Measurements from ENCODE around the gene NELFA. TPM values are rescaled to one million over a fixed set of nuclear protein-coding genes. Genes with fewer than 3 reads are reported as not detected.

Gene NELFA
- total RNA-seq, 1 experiment from 2014 or later: 56.1 TPM

DNA sequence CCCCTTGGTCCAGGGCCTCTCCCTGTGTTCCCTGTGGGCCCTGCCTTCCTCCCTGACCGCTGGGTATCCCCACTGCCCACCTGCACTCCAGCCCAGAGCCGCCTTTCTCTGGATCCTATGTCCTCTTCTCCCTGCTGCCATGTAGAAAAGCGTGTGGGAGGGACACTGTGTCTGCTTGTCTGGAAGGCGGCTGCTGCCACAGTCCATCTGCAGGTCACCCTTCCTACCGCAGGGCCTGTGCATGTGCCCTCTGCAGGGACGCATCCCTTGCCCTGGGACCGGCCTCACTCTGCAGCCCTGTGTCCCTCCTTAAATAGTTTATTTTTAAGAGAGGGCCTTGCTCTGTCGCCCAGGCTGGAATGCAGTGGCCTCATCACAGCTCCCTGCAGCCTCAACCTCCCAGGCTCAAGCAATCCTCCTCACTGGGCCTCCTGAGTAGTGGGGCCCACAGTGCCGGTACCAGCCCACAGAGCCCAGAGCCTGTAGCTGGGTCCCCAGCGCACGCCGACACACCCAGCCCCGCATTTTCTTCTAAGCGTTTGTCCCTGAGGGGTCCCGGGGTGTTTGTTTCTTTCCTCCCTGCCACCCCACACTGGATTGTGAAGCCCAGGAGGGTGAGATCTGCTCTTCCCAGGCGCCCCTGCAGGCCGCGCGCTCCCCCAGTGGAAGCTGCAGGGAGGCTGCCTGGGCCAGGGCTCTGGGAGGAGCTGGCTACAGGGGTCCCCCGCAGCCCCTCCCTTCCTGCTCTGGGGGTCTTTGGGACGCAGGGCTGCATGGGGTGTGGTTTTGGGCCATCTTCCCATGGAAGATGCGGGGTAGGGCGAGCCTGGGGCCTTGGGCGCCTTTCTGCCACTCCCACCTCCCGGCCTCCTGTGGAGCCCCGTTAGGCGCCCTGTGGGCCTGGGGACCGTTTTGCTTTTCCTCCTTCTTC lies 37.5 kb upstream of the NELFA start:
- Histone ChIP-seq H3K4me3 (replicated peaks in 1 of 2; ENCODE audit: low read depth in 1 of 2, low read length in 2 of 2) (no peak overlapping the region), H3K27ac (ENCODE audit: low read depth, low read length) (0 out of 2 replicates have a peak overlapping the region, but pooled peaks have one; percentile 17), H3K9me3 (ENCODE audit: control insufficient read depth in 1 of 2, insufficient read depth in 1 of 2, low read depth in 1 of 2, low read length in 2 of 2) (no peaks in the 10 kb centered on the region; a peak in 1 of 4 replicates), H3K9me2 (ENCODE audit: insufficient read depth) (no peaks in the 10 kb centered on the region), H3K9ac (ENCODE audit: low read length) (no peak overlapping the region), H3K4me2 (ENCODE audit: low read length) (peak overlapping the region; percentile 21), H4K20me1 (ENCODE audit: insufficient read depth) (no peaks in the 10 kb centered on the region), H2AFZ (ENCODE audit: low read depth, low read length, poor library complexity, severe bottlenecking) (no peak overlapping the region), H3K79me2 (ENCODE audit: insufficient read depth, low read length) (peaks cover 7% of the 10 kb centered on the region; the same call in 1 of the 2 replicates), H3K36me3 (ENCODE audit: control insufficient read depth in 1 of 2, insufficient read depth in 2 of 2, low read length in 2 of 2) (peaks cover 0 to 5% of the 10 kb centered on the region in 2 experiments; a peak in 2 of 4 replicates), H3K4me1 (ENCODE audit: control insufficient read depth in 1 of 2, insufficient read depth in 2 of 2, low read length in 2 of 2) (peaks cover 7 to 36% of the 10 kb centered on the region in 2 experiments; a peak in 3 of 4 replicates), H3K27me3 (ENCODE audit: insufficient read depth, low read length) (no peaks in the 10 kb centered on the region)
- ChIA-PET CTCF (no interaction called here), RAD21 (ENCODE audit: low non-redundant PET in 1 of 2, low total read pairs in 2 of 2, uncharacterized antibody in 2 of 2, unreplicated experiment in 2 of 2) (no interaction called here), POLR2A (interaction anchor here (1.0 kb wide), 1 partner anchor 116 kb away, joined by 3 read pairs; no protein-coding TSS in a partner anchor)
- ATAC-seq (no peak), DNase-seq (ENCODE audit: low read depth, low spot score) (no peak)
- BruUV-seq (replicated peaks): no TSS peak
- TF ChIP-seq EZH2phosphoT487 (IDR thresholded peaks at IDR 0.05; ENCODE audit: borderline replicate concordance) (no peak), SRF (IDR thresholded peaks at IDR 0.05; ENCODE audit: low read depth) (no peak), EGR1 (IDR thresholded peaks at IDR 0.05; ENCODE audit: low read depth) (no peak), CEBPB (IDR thresholded peaks at IDR 0.05; ENCODE audit: low read depth) (no peak), FOSL1 (IDR thresholded peaks at IDR 0.05; ENCODE audit: low read depth) (no peak), SP1 (IDR thresholded peaks at IDR 0.05; ENCODE audit: low read depth) (no peak), EZH2 (IDR thresholded peaks at IDR 0.05) (no peak), ZFX (IDR thresholded peaks at IDR 0.05) (no peak), JUND (IDR thresholded peaks at IDR 0.05) (no peak), POLR2A (IDR thresholded peaks at IDR 0.05; ENCODE audit: borderline replicate concordance, extremely low read depth, insufficient read depth, insufficient read length) (no peak), CBX3 (IDR thresholded peaks at IDR 0.05; ENCODE audit: low read depth) (no peak), RAD21 (IDR thresholded peaks at IDR 0.05; ENCODE audit: low read depth) (no peak), ELF1 (IDR thresholded peaks at IDR 0.05; ENCODE audit: borderline replicate concordance, low read depth) (no peak), TCF7L2 (IDR thresholded peaks at IDR 0.05; ENCODE audit: borderline replicate concordance, extremely low read depth, insufficient read depth, insufficient read length) (no peak), SIN3A (IDR thresholded peaks at IDR 0.05; ENCODE audit: low read depth) (no peak)
- TF ChIP-seq, protein P1, sequence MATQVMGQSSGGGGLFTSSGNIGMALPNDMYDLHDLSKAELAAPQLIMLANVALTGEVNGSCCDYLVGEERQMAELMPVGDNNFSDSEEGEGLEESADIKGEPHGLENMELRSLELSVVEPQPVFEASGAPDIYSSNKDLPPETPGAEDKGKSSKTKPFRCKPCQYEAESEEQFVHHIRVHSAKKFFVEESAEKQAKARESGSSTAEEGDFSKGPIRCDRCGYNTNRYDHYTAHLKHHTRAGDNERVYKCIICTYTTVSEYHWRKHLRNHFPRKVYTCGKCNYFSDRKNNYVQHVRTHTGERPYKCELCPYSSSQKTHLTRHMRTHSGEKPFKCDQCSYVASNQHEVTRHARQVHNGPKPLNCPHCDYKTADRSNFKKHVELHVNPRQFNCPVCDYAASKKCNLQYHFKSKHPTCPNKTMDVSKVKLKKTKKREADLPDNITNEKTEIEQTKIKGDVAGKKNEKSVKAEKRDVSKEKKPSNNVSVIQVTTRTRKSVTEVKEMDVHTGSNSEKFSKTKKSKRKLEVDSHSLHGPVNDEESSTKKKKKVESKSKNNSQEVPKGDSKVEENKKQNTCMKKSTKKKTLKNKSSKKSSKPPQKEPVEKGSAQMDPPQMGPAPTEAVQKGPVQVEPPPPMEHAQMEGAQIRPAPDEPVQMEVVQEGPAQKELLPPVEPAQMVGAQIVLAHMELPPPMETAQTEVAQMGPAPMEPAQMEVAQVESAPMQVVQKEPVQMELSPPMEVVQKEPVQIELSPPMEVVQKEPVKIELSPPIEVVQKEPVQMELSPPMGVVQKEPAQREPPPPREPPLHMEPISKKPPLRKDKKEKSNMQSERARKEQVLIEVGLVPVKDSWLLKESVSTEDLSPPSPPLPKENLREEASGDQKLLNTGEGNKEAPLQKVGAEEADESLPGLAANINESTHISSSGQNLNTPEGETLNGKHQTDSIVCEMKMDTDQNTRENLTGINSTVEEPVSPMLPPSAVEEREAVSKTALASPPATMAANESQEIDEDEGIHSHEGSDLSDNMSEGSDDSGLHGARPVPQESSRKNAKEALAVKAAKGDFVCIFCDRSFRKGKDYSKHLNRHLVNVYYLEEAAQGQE (IDR thresholded peaks at IDR 0.05; ENCODE audit: low read depth): no peak
- TF ChIP-seq, protein P2, sequence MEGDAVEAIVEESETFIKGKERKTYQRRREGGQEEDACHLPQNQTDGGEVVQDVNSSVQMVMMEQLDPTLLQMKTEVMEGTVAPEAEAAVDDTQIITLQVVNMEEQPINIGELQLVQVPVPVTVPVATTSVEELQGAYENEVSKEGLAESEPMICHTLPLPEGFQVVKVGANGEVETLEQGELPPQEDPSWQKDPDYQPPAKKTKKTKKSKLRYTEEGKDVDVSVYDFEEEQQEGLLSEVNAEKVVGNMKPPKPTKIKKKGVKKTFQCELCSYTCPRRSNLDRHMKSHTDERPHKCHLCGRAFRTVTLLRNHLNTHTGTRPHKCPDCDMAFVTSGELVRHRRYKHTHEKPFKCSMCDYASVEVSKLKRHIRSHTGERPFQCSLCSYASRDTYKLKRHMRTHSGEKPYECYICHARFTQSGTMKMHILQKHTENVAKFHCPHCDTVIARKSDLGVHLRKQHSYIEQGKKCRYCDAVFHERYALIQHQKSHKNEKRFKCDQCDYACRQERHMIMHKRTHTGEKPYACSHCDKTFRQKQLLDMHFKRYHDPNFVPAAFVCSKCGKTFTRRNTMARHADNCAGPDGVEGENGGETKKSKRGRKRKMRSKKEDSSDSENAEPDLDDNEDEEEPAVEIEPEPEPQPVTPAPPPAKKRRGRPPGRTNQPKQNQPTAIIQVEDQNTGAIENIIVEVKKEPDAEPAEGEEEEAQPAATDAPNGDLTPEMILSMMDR (IDR thresholded peaks at IDR 0.05 in 2 of 3, conservative IDR thresholded peaks at IDR 0.05 in 1 of 3; ENCODE audit: borderline replicate concordance in 1 of 3, insufficient read depth in 1 of 3, low read depth in 2 of 3, low read length in 2 of 3): no peak
- TF ChIP-seq, protein P3, sequence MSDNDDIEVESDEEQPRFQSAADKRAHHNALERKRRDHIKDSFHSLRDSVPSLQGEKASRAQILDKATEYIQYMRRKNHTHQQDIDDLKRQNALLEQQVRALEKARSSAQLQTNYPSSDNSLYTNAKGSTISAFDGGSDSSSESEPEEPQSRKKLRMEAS (IDR thresholded peaks at IDR 0.05): no peak
- TF ChIP-seq, protein P4, sequence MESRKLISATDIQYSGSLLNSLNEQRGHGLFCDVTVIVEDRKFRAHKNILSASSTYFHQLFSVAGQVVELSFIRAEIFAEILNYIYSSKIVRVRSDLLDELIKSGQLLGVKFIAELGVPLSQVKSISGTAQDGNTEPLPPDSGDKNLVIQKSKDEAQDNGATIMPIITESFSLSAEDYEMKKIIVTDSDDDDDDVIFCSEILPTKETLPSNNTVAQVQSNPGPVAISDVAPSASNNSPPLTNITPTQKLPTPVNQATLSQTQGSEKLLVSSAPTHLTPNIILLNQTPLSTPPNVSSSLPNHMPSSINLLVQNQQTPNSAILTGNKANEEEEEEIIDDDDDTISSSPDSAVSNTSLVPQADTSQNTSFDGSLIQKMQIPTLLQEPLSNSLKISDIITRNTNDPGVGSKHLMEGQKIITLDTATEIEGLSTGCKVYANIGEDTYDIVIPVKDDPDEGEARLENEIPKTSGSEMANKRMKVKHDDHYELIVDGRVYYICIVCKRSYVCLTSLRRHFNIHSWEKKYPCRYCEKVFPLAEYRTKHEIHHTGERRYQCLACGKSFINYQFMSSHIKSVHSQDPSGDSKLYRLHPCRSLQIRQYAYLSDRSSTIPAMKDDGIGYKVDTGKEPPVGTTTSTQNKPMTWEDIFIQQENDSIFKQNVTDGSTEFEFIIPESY (IDR thresholded peaks at IDR 0.05; ENCODE audit: extremely low read depth, insufficient replicate concordance, low read length): no peak
- intact Hi-C loops (cut with micrococcal nuclease): no loop called here

Measured in HCT116 (cell line).